Measurements from ENCODE around the gene NLRP9. TPM values are rescaled to one million over a fixed set of nuclear protein-coding genes. Genes with fewer than 3 reads are reported as not detected.

Gene NLRP9
- total RNA-seq, 4 donors from 2014 or later: 0.28 TPM; not detected in 3

- H3K36me3 ChIP-seq: no peaks in the 10 kb centered on the region
- TF ChIP-seq CTCF (IDR thresholded peaks at IDR 0.05) (no peak), POLR2A (IDR thresholded peaks at IDR 0.05) (no peak)
- H3K4me1 ChIP-seq: no peaks in the 10 kb centered on the region
- no peak for DNase-seq
- H3K27ac ChIP-seq: no peak overlapping the region
- H3K27me3 ChIP-seq: no peaks in the 10 kb centered on the region
- H3K9me3 ChIP-seq: no peaks in the 10 kb centered on the region
- no peak overlapping the region for H3K4me3 ChIP-seq
- intact Hi-C loops (cut with DNase I; ENCODE audit: low total_unique reads): no loop called here
Measured at GRCh38 chr19:55694656-55695491, 43.3 kb downstream of the NLRP9 start.

GRCh38 chr19:55694241-55694655, 44.0 kb downstream of the NLRP9 start:
- TF ChIP-seq POLR2A (IDR thresholded peaks at IDR 0.05): no peak
- TF ChIP-seq CTCF (IDR thresholded peaks at IDR 0.05): no peak
- intact Hi-C loops (cut with DNase I; ENCODE audit: low total_unique reads): no loop called here
- Histone ChIP-seq H3K36me3 (no peaks in the 10 kb centered on the region), H3K9me3 (no peaks in the 10 kb centered on the region), H3K4me3 (no peak overlapping the region), H3K27ac (no peak overlapping the region), H3K27me3 (no peaks in the 10 kb centered on the region), H3K4me1 (no peaks in the 10 kb centered on the region)
- DNase-seq: no peak

GRCh38 chr19:55693336-55693974, 44.7 kb downstream of the NLRP9 start:
- TF ChIP-seq CTCF (IDR thresholded peaks at IDR 0.05) (no peak), POLR2A (IDR thresholded peaks at IDR 0.05) (no peak)
- Histone ChIP-seq H3K4me3 (no peak overlapping the region), H3K9me3 (no peaks in the 10 kb centered on the region), H3K36me3 (no peaks in the 10 kb centered on the region), H3K4me1 (no peaks in the 10 kb centered on the region), H3K27ac (no peak overlapping the region), H3K27me3 (no peaks in the 10 kb centered on the region)
- intact Hi-C loops (cut with DNase I; ENCODE audit: low total_unique reads): no loop called here
- DNase-seq: no peak

GRCh38 chr19:55692681-55693081, 45.5 kb downstream of the NLRP9 start:
- no peaks in the 10 kb centered on the region for H3K27me3 ChIP-seq
- DNase-seq: no peak
- no peaks in the 10 kb centered on the region for H3K36me3 ChIP-seq
- H3K27ac ChIP-seq: no peak overlapping the region
- no peak for TF ChIP-seq CTCF (IDR thresholded peaks at IDR 0.05)
- TF ChIP-seq POLR2A (IDR thresholded peaks at IDR 0.05): no peak
- H3K4me1 ChIP-seq: no peaks in the 10 kb centered on the region
- intact Hi-C loops (cut with DNase I; ENCODE audit: low total_unique reads): no loop called here
- no peaks in the 10 kb centered on the region for H3K9me3 ChIP-seq
- no peak overlapping the region for H3K4me3 ChIP-seq

Data from uterus (tissue), 4 donors.